ENCODE data around the gene PAFAH2.

GRCh38 chr1:26038904-26039303 lies 41.0 kb upstream of the PAFAH2 start:
- TF ChIP-seq, protein P1, sequence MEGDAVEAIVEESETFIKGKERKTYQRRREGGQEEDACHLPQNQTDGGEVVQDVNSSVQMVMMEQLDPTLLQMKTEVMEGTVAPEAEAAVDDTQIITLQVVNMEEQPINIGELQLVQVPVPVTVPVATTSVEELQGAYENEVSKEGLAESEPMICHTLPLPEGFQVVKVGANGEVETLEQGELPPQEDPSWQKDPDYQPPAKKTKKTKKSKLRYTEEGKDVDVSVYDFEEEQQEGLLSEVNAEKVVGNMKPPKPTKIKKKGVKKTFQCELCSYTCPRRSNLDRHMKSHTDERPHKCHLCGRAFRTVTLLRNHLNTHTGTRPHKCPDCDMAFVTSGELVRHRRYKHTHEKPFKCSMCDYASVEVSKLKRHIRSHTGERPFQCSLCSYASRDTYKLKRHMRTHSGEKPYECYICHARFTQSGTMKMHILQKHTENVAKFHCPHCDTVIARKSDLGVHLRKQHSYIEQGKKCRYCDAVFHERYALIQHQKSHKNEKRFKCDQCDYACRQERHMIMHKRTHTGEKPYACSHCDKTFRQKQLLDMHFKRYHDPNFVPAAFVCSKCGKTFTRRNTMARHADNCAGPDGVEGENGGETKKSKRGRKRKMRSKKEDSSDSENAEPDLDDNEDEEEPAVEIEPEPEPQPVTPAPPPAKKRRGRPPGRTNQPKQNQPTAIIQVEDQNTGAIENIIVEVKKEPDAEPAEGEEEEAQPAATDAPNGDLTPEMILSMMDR (IDR thresholded peaks at IDR 0.05) = no peak
- TF ChIP-seq POLR2A (IDR thresholded peaks at IDR 0.05) (no peak), EP300 (IDR thresholded peaks at IDR 0.05) (no peak)
